Right lobe of liver (tissue), 4 donors: ENCODE results near the gene UTS2R.

Experiments
- POLR2A ChIP-seq: fragments of 450-650 bp; IDR thresholded peaks from one replicate; pipeline ENCODE4 v1.6.1; 2017; ENCODE audit warnings: antibody characterized with exemption, mild to moderate bottlenecking
- TF ChIP-seq, protein P1 (sequence below), 4 donors: fragments of 200-600 bp in 3 of 4; fragments of 450-650 bp in 1 of 4; IDR thresholded peaks; one replicate each; pipeline versions ENCODE4 v1.5.1 to v1.8.0; 2016 to 2022; ENCODE audit warnings: antibody characterized with exemption in 4 of 4, mild to moderate bottlenecking in 2 of 4
- donor health status: DM: no; HTN: no; CAD: no.
- donor health status: DM: no; HTN: no; CAD: no.
- donor health status: DM: no; HTN: yes; CAD: no.

DNA sequence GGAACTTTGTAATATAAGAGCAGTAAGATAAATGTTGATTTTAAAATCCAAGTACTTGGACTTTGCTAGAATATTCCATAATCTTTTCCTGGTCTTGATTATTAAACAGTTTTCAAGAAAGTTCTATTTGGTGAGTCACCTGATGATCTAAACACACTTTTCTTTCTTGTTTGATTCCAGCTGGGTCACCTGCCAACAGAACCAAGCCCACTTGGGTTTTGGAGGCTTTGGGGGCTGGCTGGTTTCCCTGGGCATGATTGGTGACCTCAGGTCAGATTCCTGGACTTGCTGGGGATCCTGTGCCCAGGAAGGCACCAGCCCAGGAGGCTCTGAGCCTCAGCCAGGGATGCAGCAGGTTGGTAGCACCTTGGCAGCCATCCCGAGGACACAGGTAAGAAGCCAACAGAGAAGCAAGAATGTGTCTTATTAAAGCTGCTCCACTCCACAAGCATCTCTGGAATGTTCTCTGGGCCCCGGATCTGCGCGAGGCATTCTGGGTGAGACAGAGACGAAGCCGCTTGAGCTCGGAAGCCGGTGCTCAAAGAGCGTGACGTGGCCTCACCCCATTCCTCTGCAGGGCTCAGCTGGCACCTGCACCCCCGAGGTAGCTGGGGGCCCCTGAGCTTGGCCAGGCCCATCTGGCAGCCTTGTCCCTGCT lies 15.7 kb upstream of the UTS2R start:
- no peak for TF ChIP-seq POLR2A
- TF ChIP-seq, protein P1, sequence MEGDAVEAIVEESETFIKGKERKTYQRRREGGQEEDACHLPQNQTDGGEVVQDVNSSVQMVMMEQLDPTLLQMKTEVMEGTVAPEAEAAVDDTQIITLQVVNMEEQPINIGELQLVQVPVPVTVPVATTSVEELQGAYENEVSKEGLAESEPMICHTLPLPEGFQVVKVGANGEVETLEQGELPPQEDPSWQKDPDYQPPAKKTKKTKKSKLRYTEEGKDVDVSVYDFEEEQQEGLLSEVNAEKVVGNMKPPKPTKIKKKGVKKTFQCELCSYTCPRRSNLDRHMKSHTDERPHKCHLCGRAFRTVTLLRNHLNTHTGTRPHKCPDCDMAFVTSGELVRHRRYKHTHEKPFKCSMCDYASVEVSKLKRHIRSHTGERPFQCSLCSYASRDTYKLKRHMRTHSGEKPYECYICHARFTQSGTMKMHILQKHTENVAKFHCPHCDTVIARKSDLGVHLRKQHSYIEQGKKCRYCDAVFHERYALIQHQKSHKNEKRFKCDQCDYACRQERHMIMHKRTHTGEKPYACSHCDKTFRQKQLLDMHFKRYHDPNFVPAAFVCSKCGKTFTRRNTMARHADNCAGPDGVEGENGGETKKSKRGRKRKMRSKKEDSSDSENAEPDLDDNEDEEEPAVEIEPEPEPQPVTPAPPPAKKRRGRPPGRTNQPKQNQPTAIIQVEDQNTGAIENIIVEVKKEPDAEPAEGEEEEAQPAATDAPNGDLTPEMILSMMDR (IDR thresholded peaks at IDR 0.05) = no peak
